Liver (tissue), 3 donors: ENCODE measurements around the gene OTUB1.

Experiments used
- CTCF ChIP-seq: fragments of 150-350 bp; IDR thresholded peaks from 2 replicates; pipeline ENCODE4 v1.5.1; 2017; ENCODE audit warnings: improper control_type of control experiment, low read depth, low read length; ENCODE audit not compliant: missing input control
- HNF4A ChIP-seq, 2 donors: conservative IDR thresholded peaks; 2 replicates each; pipeline ENCODE4 v1.6.1; 2016; ENCODE audit warnings: antibody characterized with exemption in 2 of 2, mild to moderate bottlenecking in 2 of 2
- JUND ChIP-seq, 2 donors: IDR thresholded peaks; 2 replicates each; pipeline ENCODE4 v1.6.1; 2016; ENCODE audit warnings: antibody characterized with exemption in 2 of 2
- MAX ChIP-seq: IDR thresholded peaks from 2 replicates; pipeline ENCODE4 v1.6.1; 2016; ENCODE audit warnings: antibody characterized with exemption
- REST ChIP-seq: IDR thresholded peaks from 2 replicates; pipeline ENCODE4 v1.6.1; 2016; ENCODE audit warnings: antibody characterized with exemption, mild to moderate bottlenecking
- TAF1 ChIP-seq: conservative IDR thresholded peaks from 2 replicates; pipeline ENCODE4 v1.6.1; 2016; ENCODE audit warnings: antibody characterized with exemption, mild to moderate bottlenecking
- YY1 ChIP-seq: IDR thresholded peaks from 2 replicates; pipeline ENCODE4 v1.6.1; 2016; ENCODE audit warnings: antibody characterized with exemption, mild to moderate bottlenecking
- ZBTB33 ChIP-seq: IDR thresholded peaks from 2 replicates; pipeline ENCODE4 v1.6.1; 2016; ENCODE audit warnings: antibody characterized with exemption
- donor health status: healthy.
- donor health status: healthy.

- TF ChIP-seq CTCF (peak; percentile 11), REST (no peak), JUND (IDR thresholded peaks at IDR 0.05) (no peak), HNF4A (conservative IDR thresholded peaks at IDR 0.05) (no peak), TAF1 (no peak), YY1 (peak; percentile 99), MAX (no peak), ZBTB33 (no peak)
These were observed at the start of gene OTUB1 for GRCh38 chr11:63986156-63986931.
